ENCODE measurements around the gene IL23A. TPM values are rescaled to one million over a fixed set of nuclear protein-coding genes. Genes with fewer than 3 reads are reported as not detected.

Gene IL23A
- total RNA-seq, 2 experiments from 2014 or later: 9.0 to 12.6 TPM

Other genes starting within 250 kb of the IL23A start
- gene PA2G4, start 234.3 kb upstream of the IL23A start, total RNA-seq: 100 to 1,000 TPM; 398 to 411 TPM
- gene RPL41, start 222.3 kb upstream of the IL23A start, total RNA-seq: 1,000 to 10,000 TPM; 5,971 to 6,299 TPM
- gene ZC3H10, start 220.6 kb upstream of the IL23A start, total RNA-seq: 1 to 10 TPM; 6.4 to 6.6 TPM
- 10 to 100 TPM; 87.4 to 88.9 TPM for gene ESYT1, start 210.6 kb upstream of the IL23A start, total RNA-seq
- 10 to 100 TPM; 49.2 to 57.5 TPM for gene MYL6B, start 186.3 kb upstream of the IL23A start, total RNA-seq
- 100 to 1,000 TPM; 841 to 868 TPM for gene MYL6, start 180.5 kb upstream of the IL23A start, total RNA-seq
- 10 to 100 TPM; 75.8 to 79.0 TPM for gene SMARCC2, start 149.4 kb upstream of the IL23A start, total RNA-seq
- gene RNF41, start 117.0 kb upstream of the IL23A start, total RNA-seq: 10 to 100 TPM; 26.0 TPM
- 10 to 100 TPM; 57.4 to 59.0 TPM for gene NABP2, start 114.5 kb upstream of the IL23A start, total RNA-seq
- gene SLC39A5, start 108.8 kb upstream of the IL23A start, total RNA-seq: 1 to 10 TPM in 1 of 2 experiments, under 1 TPM in 1; 0.98 to 1.8 TPM
- 10 to 100 TPM; 23.6 to 25.6 TPM for gene ANKRD52, start 80.5 kb upstream of the IL23A start, total RNA-seq
- 1 to 10 TPM; 3.5 to 6.1 TPM for gene COQ10A, start 71.9 kb upstream of the IL23A start, total RNA-seq
- gene CS, start 38.6 kb upstream of the IL23A start, total RNA-seq: 100 to 1,000 TPM; 330 to 336 TPM
- 10 to 100 TPM; 47.5 to 57.3 TPM for gene CNPY2, start 22.9 kb upstream of the IL23A start, total RNA-seq
- gene PAN2, start 4.9 kb upstream of the IL23A start, total RNA-seq: 10 to 100 TPM; 82.7 to 85.4 TPM
- gene STAT2, start 21.2 kb downstream of the IL23A start, total RNA-seq: 100 to 1,000 TPM; 109 to 119 TPM
- not detected for gene APOF, start 24.0 kb downstream of the IL23A start, total RNA-seq
- gene TIMELESS, start 110.5 kb downstream of the IL23A start, total RNA-seq: 10 to 100 TPM; 69.9 to 70.8 TPM
- not detected for gene MIP, start 115.8 kb downstream of the IL23A start, total RNA-seq
- 1 to 10 TPM; 2.2 TPM for gene SPRYD4, start 129.7 kb downstream of the IL23A start, total RNA-seq
- gene GLS2, start 149.3 kb downstream of the IL23A start, total RNA-seq: 1 to 10 TPM; 4.6 to 5.5 TPM
- gene RBMS2, start 182.9 kb downstream of the IL23A start, total RNA-seq: 1 to 10 TPM; 2.5 to 5.1 TPM

Data from activated naive CD4-positive, alpha-beta T cell treated with anti-CD3 and anti-CD28 coated beads for 36 hours (primary cell).